Right lobe of liver (tissue), 4 donors: ENCODE measurements around the gene ZDHHC12.

Experiments used
- CTCF ChIP-seq, 4 donors: fragments of 200-600 bp in 3 of 4; fragments of 450-650 bp in 1 of 4; IDR thresholded peaks; one replicate each; pipeline versions ENCODE4 v1.5.1 to v1.8.0; 2016 to 2022; ENCODE audit warnings: antibody characterized with exemption in 4 of 4, mild to moderate bottlenecking in 2 of 4
- POLR2A ChIP-seq: fragments of 450-650 bp; IDR thresholded peaks from one replicate; pipeline ENCODE4 v1.6.1; 2017; ENCODE audit warnings: antibody characterized with exemption, mild to moderate bottlenecking
- donor health status: DM: no; HTN: no; CAD: no.
- donor health status: DM: no; HTN: no; CAD: no.
- donor health status: DM: no; HTN: yes; CAD: no.

GRCh38 chr9:128702949-128703615 lies 20.8 kb downstream of the ZDHHC12 start:
- TF ChIP-seq CTCF (IDR thresholded peaks at IDR 0.05) (no peak), POLR2A (no peak)
